PC-9 (cell line): ENCODE measurements around the gene RARB. TPM values are rescaled to one million over a fixed set of nuclear protein-coding genes. Genes with fewer than 3 reads are reported as not detected.

ENCODE experiments used
- BruUV-seq: library from RNA; stranded (reverse); fragments of 400-500 nt; replicated peaks from 2 replicates; lab custom pipeline; 2021; lab: Mats Ljungman, UMichigan
- CTCF ChIA-PET: fragments of 300-600 bp; sonication (Branson Sonifier 250); formaldehyde crosslinking; loops from one replicate; lab custom pipeline; 2022; ENCODE audit warnings: antibody characterized with exemption; lab: Charles Lee
- POLR2A ChIA-PET: fragments of 300-600 bp; sonication (Branson Sonifier 250); formaldehyde crosslinking; loops from one replicate; lab custom pipeline; 2022; ENCODE audit warnings: antibody characterized with exemption; ENCODE audit not compliant: unreplicated experiment; lab: Charles Lee
- DNase-seq, 2 experiments: peaks; one replicate each; pipeline versions ENCODE4 v3.0.0 to v3.0.0-alpha.2; 2015 to 2022; ENCODE audit warnings: mixed read lengths in 1 of 2
- H2AFZ ChIP-seq: fragments of 200-600 bp; sonication (generic); 2 replicates; pipeline ENCODE4 v1.8.1; 2017; ENCODE audit warnings: antibody characterized with exemption
- H3F3A ChIP-seq: fragments of 200-600 bp; sonication (generic); 2 replicates; pipeline ENCODE4 v1.8.1; 2017; ENCODE audit warnings: antibody characterized with exemption, mild to moderate bottlenecking, low read depth; ENCODE audit not compliant: insufficient read depth
- H3K27ac ChIP-seq: fragments of 200-600 bp; sonication (generic); 2 replicates; pipeline ENCODE4 v1.6.1; 2016; ENCODE audit warnings: mixed run types
- H3K27me3 ChIP-seq: fragments of 200-600 bp; sonication (generic); 2 replicates; pipeline ENCODE4 v1.6.1; 2016; ENCODE audit warnings: low read depth, mixed run types; ENCODE audit not compliant: insufficient read depth
- H3K36me3 ChIP-seq: fragments of 200-600 bp; sonication (generic); 2 replicates; pipeline ENCODE4 v1.6.1; 2016; ENCODE audit warnings: low read depth, mixed run types
- H3K4me1 ChIP-seq: fragments of 200-600 bp; sonication (generic); replicated peaks from 2 replicates; pipeline ENCODE4 v1.6.1; 2016; ENCODE audit warnings: mixed run types; ENCODE audit not compliant: insufficient read depth
- H3K4me2 ChIP-seq: fragments of 200-600 bp; sonication (generic); 2 replicates; pipeline ENCODE4 v1.6.1; 2017; ENCODE audit warnings: mixed run types
- H3K4me3 ChIP-seq: fragments of 200-600 bp; sonication (generic); 2 replicates; pipeline ENCODE4 v1.6.1; 2016; ENCODE audit warnings: mixed run types
- H3K79me2 ChIP-seq: fragments of 200-600 bp; sonication (generic); 2 replicates; pipeline ENCODE4 v1.6.1; 2017; ENCODE audit warnings: low read depth, mixed run types
- H3K9me2 ChIP-seq: fragments of 200-600 bp; sonication (generic); 2 replicates; pipeline ENCODE4 v1.8.1; 2017; ENCODE audit warnings: mild to moderate bottlenecking; ENCODE audit not compliant: insufficient read depth
- H3K9me3 ChIP-seq: fragments of 200-600 bp; sonication (generic); 2 replicates; pipeline ENCODE4 v1.8.1; 2016; ENCODE audit warnings: low read depth; ENCODE audit not compliant: insufficient read depth
- H4K20me1 ChIP-seq: fragments of 200-600 bp; sonication (generic); 2 replicates; pipeline ENCODE4 v1.8.1; 2017; ENCODE audit not compliant: insufficient read depth
- CTCF ChIP-seq: fragments of 200-600 bp; sonication (generic); conservative IDR thresholded peaks from 2 replicates; pipeline ENCODE4 v1.6.1; 2017; ENCODE audit warnings: mixed run types, antibody characterized with exemption, mild to moderate bottlenecking, moderate library complexity
- EZH2 ChIP-seq: fragments of 200-600 bp; sonication (generic); IDR thresholded peaks from 2 replicates; pipeline ENCODE4 v1.8.0; 2017; ENCODE audit warnings: antibody characterized with exemption, low read depth
- intact Hi-C: fragments of 100-400 bp; cut with micrococcal nuclease; formaldehyde crosslinking; loops from one replicate; pipeline ENCODE4 v1.10.0; 2022; ENCODE audit not compliant: unreplicated experiment
- total RNA-seq: library from RNA; stranded (reverse); gene quantifications from 2 replicates; pipeline ENCODE4 v1.2.3, GENCODE V29; 2021

RARB gene
- total RNA-seq, 1 experiment from 2014 or later: 1.0 TPM

- H3K27ac ChIP-seq: no peak overlapping the region
- CTCF ChIA-PET: no interaction called here
- no peaks in the 10 kb centered on the region for H4K20me1 ChIP-seq
- POLR2A ChIA-PET: no interaction called here
- no peak overlapping the region for H2AFZ ChIP-seq
- no peaks in the 10 kb centered on the region for H3K79me2 ChIP-seq
- H3K9me3 ChIP-seq: no peaks in the 10 kb centered on the region; the same call in 1 of the 2 replicates
- no TSS peak for BruUV-seq
- DNase-seq: no peak
- no peaks in the 10 kb centered on the region for H3F3A ChIP-seq
- no peaks in the 10 kb centered on the region for H3K27me3 ChIP-seq
- intact Hi-C loops: no loop called here
- H3K4me1 ChIP-seq: no peaks in the 10 kb centered on the region
- H3K4me2 ChIP-seq: no peak overlapping the region
- TF ChIP-seq CTCF (no peak), EZH2 (no peak)
- H3K4me3 ChIP-seq: no peak overlapping the region
- H3K36me3 ChIP-seq: no peaks in the 10 kb centered on the region
- H3K9me2 ChIP-seq: no peaks in the 10 kb centered on the region
These were observed 74.2 kb downstream of the RARB start for GRCh38 chr3:25502233-25502632.

- H3K79me2 ChIP-seq: no peaks in the 10 kb centered on the region
- no peaks in the 10 kb centered on the region for H3F3A ChIP-seq
- no peaks in the 10 kb centered on the region for H4K20me1 ChIP-seq
- no peak overlapping the region for H3K4me3 ChIP-seq
- H3K4me1 ChIP-seq: no peaks in the 10 kb centered on the region
- no peaks in the 10 kb centered on the region for H3K9me2 ChIP-seq
- H2AFZ ChIP-seq: no peak overlapping the region
- DNase-seq: no peak
- H3K27me3 ChIP-seq: no peaks in the 10 kb centered on the region
- intact Hi-C loops: no loop called here
- no peaks in the 10 kb centered on the region for H3K36me3 ChIP-seq
- ChIA-PET CTCF (no interaction called here), POLR2A (no interaction called here)
- no peak overlapping the region for H3K4me2 ChIP-seq
- no TSS peak for BruUV-seq
- H3K27ac ChIP-seq: no peak overlapping the region
- H3K9me3 ChIP-seq: no peaks in the 10 kb centered on the region
- TF ChIP-seq EZH2 (no peak), CTCF (no peak)
These were observed 75.8 kb downstream of the RARB start for GRCh38 chr3:25503898-25504301.

GRCh38 chr3:25505581-25505980, 77.5 kb downstream of the RARB start:
- H3K79me2 ChIP-seq: no peaks in the 10 kb centered on the region
- H3K9me2 ChIP-seq: no peaks in the 10 kb centered on the region
- no peaks in the 10 kb centered on the region for H3K4me1 ChIP-seq
- no peaks in the 10 kb centered on the region for H3K36me3 ChIP-seq
- ChIA-PET CTCF (no interaction called here), POLR2A (no interaction called here)
- no peaks in the 10 kb centered on the region for H4K20me1 ChIP-seq
- BruUV-seq: no TSS peak
- H3K27me3 ChIP-seq: no peaks in the 10 kb centered on the region
- H3K4me3 ChIP-seq: no peak overlapping the region
- intact Hi-C loops: no loop called here
- H3F3A ChIP-seq: no peaks in the 10 kb centered on the region
- TF ChIP-seq CTCF (no peak), EZH2 (no peak)
- H3K27ac ChIP-seq: no peak overlapping the region
- no peaks in the 10 kb centered on the region for H3K9me3 ChIP-seq
- no peak overlapping the region for H3K4me2 ChIP-seq
- DNase-seq: no peak
- H2AFZ ChIP-seq: no peak overlapping the region
